ENCODE results near the gene ECM1.

The ECM1 gene

GRCh38 chr1:150507912-150508864 lies at the start of gene ECM1:
TSS of gene ECM1 (plus strand) at chr1:150508109. CDS start at chr1:150508210, 101 bp downstream.
- Mint-ChIP-seq H3K4me1 (no peaks in the 10 kb centered on the region), H3K27ac (peak within 1 kb of the TSS; percentile 23), H3K27me3 (no peaks in the 10 kb centered on the region), H3K9me3 (no peaks in the 10 kb centered on the region), H3K36me3 (peaks cover 9% of the 10 kb centered on the region), H3K4me3 (no peak within 1 kb of the TSS)

DNA sequence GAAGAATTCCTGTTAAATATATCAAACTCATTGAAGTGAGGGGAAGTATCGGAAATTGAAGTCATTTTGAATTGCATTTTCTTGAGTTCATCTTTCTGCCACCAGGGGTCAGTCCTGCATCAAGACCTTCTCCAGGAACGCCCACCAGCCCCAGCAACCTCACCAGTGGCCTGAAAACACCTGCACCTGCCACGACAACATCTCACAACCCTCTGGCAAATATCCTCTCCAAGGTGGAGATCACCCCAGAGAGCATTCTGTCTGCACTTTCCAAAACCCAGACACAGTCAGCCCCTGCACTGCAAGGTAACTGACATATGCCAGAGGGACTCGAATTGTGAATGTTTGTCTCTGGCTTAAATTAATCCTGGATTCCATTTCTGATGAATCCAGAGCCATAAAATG lies 43.5 kb upstream of the ECM1 start:
- no peaks in the 10 kb centered on the region for H3K27me3 Mint-ChIP-seq
- H3K36me3 Mint-ChIP-seq, result peaks cover 5% of the 10 kb centered on the region
- no peaks in the 10 kb centered on the region for H3K9me3 Mint-ChIP-seq
- H3K27ac Mint-ChIP-seq, result peak overlapping the region; percentile 65
- H3K4me3 Mint-ChIP-seq, result no peak overlapping the region
- peaks cover 5% of the 10 kb centered on the region for H3K4me1 Mint-ChIP-seq

- Mint-ChIP-seq H3K9me3 (no peaks in the 10 kb centered on the region), H3K4me3 (no peak overlapping the region), H3K27me3 (no peaks in the 10 kb centered on the region), H3K27ac (no peak overlapping the region), H3K4me1 (peaks cover 5% of the 10 kb centered on the region), H3K36me3 (peaks cover 17% of the 10 kb centered on the region)
Measured at GRCh38 chr1:150466964-150467363, 40.9 kb upstream of the ECM1 start.

- no peaks in the 10 kb centered on the region for H3K27me3 Mint-ChIP-seq
- no peak overlapping the region for H3K4me3 Mint-ChIP-seq
- H3K27ac Mint-ChIP-seq, result no peak overlapping the region
Measured at GRCh38 chr1:150469291-150469690, 38.6 kb upstream of the ECM1 start.

DNA sequence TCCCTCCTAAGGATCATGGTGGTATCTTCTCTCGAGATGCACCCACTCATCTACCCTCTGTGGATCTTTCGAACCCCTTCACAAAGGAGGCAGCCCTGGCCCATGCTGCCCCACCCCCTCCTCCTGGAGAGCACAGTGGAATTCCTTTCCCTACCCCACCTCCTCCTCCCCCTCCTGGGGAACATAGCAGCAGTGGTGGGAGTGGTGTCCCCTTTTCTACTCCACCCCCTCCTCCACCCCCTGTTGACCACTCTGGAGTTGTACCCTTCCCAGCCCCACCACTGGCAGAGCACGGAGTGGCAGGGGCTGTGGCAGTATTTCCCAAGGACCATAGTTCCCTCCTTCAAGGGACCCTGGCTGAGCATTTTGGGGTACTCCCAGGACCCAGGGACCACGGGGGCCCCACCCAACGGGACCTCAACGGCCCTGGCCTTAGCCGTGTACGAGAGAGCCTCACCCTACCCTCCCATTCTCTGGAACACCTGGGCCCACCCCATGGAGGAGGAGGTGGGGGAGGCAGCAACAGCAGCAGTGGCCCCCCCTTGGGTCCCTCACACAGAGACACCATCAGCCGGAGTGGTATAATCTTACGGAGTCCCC lies 35.2 kb upstream of the ECM1 start:
- Mint-ChIP-seq H3K9me3 (no peaks in the 10 kb centered on the region), H3K4me1 (peaks cover 7% of the 10 kb centered on the region), H3K27ac (no peak overlapping the region)

More at GRCh38 chr1:150469291-150469690, 38.6 kb upstream of the ECM1 start:
- Mint-ChIP-seq H3K36me3 (peaks cover 15% of the 10 kb centered on the region), H3K9me3 (no peaks in the 10 kb centered on the region), H3K4me1 (peaks cover 2% of the 10 kb centered on the region)

GRCh38 chr1:150473659-150474058 lies 34.2 kb upstream of the ECM1 start:
- Mint-ChIP-seq H3K27me3 (no peaks in the 10 kb centered on the region), H3K4me3 (no peak overlapping the region), H3K27ac (no peak overlapping the region), H3K4me1 (peaks cover 15% of the 10 kb centered on the region), H3K9me3 (no peaks in the 10 kb centered on the region), H3K36me3 (peaks cover 12% of the 10 kb centered on the region)

More for the DNA sequence above, 35.2 kb upstream of the ECM1 start:
- no peak overlapping the region for H3K4me3 Mint-ChIP-seq
- H3K27me3 Mint-ChIP-seq, result no peaks in the 10 kb centered on the region
- peaks cover 12% of the 10 kb centered on the region for H3K36me3 Mint-ChIP-seq

GRCh38 chr1:150474869-150475268 lies 33.0 kb upstream of the ECM1 start:
- Mint-ChIP-seq H3K9me3 (no peaks in the 10 kb centered on the region), H3K27ac (no peak overlapping the region), H3K36me3 (peaks cover 12% of the 10 kb centered on the region), H3K27me3 (no peaks in the 10 kb centered on the region), H3K4me3 (no peak overlapping the region), H3K4me1 (peaks cover 15% of the 10 kb centered on the region)

- H3K27ac Mint-ChIP-seq, result peak overlapping the region; percentile 14
- H3K4me1 Mint-ChIP-seq, result peaks cover 15% of the 10 kb centered on the region
- H3K27me3 Mint-ChIP-seq, result no peaks in the 10 kb centered on the region
- no peak overlapping the region for H3K4me3 Mint-ChIP-seq
- peaks cover under 1% of the 10 kb centered on the region for H3K36me3 Mint-ChIP-seq
- H3K9me3 Mint-ChIP-seq, result no peaks in the 10 kb centered on the region
Measured at GRCh38 chr1:150476754-150477153, 31.2 kb upstream of the ECM1 start.

DNA sequence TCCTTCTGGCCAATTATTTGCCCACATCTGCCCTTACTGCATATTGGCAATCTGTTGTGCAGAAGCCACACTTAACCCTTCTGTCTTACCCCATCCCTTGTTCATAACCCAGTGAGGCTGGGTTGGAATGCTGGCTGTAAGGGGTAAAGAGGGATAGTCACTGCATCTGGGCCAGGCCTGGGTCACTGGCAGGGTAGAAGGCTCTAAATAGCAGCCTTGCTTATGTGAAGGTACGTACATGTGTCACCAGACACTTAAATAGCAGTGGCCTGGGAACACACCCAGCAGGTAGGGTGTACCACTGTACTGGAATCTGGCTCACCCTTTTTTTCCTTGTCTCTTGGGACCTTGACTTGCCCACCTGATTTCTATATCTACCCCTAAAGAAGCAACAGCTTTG lies 30.6 kb upstream of the ECM1 start:
- H3K27ac Mint-ChIP-seq, result no peak overlapping the region
- no peaks in the 10 kb centered on the region for H3K36me3 Mint-ChIP-seq
- no peak overlapping the region for H3K4me3 Mint-ChIP-seq
- H3K27me3 Mint-ChIP-seq, result no peaks in the 10 kb centered on the region
- no peaks in the 10 kb centered on the region for H3K9me3 Mint-ChIP-seq
- peaks cover 15% of the 10 kb centered on the region for H3K4me1 Mint-ChIP-seq

GRCh38 chr1:150477733-150478132 lies 30.2 kb upstream of the ECM1 start:
- peak overlapping the region; percentile 6 for H3K27ac Mint-ChIP-seq
- no peaks in the 10 kb centered on the region for H3K36me3 Mint-ChIP-seq
- no peak overlapping the region for H3K4me3 Mint-ChIP-seq
- peaks cover 15% of the 10 kb centered on the region for H3K4me1 Mint-ChIP-seq
- H3K9me3 Mint-ChIP-seq, result no peaks in the 10 kb centered on the region
- H3K27me3 Mint-ChIP-seq, result no peaks in the 10 kb centered on the region

DNA sequence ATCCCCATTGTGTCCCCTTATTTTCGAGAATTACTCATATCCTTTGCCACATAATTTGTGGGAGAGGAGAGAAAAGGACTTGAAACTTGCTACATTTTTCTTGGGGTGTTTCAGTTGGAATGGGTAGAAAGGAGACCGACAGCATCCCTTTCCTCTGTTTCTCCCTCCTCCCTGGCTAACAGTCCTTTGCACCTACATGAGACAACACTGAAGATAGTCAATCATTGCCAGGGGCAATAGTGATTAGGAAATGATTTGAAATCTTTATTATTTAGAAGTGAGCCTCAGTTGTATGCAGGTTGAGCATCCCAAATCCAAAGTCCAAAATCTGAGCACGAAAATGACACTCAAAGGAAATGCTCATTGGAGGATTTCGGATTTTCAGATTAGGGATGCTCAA lies 28.5 kb upstream of the ECM1 start:
- H3K4me3 Mint-ChIP-seq, result no peak overlapping the region
- H3K27me3 Mint-ChIP-seq, result no peaks in the 10 kb centered on the region
- H3K36me3 Mint-ChIP-seq, result no peaks in the 10 kb centered on the region
- H3K9me3 Mint-ChIP-seq, result no peaks in the 10 kb centered on the region
- peaks cover 15% of the 10 kb centered on the region for H3K4me1 Mint-ChIP-seq
- H3K27ac Mint-ChIP-seq, result no peak overlapping the region

- Mint-ChIP-seq H3K27me3 (no peaks in the 10 kb centered on the region), H3K4me3 (no peak overlapping the region), H3K36me3 (no peaks in the 10 kb centered on the region)
Measured at GRCh38 chr1:150479927-150480352, 28.0 kb upstream of the ECM1 start.

DNA sequence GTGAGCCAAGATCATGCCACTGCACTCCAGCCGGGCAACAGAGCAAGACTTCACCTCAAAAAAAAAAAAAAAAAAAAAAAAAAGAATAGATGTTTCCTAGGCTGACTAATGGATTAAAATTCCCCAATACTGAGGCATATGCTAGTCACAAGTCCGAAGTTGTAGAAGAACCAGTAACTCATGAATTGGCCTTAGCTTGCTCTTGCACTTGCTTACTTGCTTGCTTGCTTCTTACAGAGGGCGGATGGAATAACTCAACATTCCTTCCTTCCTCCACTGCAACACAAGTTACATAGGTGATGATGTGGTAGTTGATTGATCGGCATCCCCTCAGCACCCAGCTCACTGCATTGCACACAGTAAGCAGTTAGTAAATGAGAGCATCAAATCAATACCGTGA lies 23.5 kb upstream of the ECM1 start:
- peaks cover 19% of the 10 kb centered on the region for H3K4me1 Mint-ChIP-seq
- no peak overlapping the region for H3K4me3 Mint-ChIP-seq
- no peaks in the 10 kb centered on the region for H3K36me3 Mint-ChIP-seq
- H3K27ac Mint-ChIP-seq, result no peak overlapping the region
- no peaks in the 10 kb centered on the region for H3K27me3 Mint-ChIP-seq
- no peaks in the 10 kb centered on the region for H3K9me3 Mint-ChIP-seq

More at GRCh38 chr1:150479927-150480352, 28.0 kb upstream of the ECM1 start:
- H3K9me3 Mint-ChIP-seq, result no peaks in the 10 kb centered on the region
- H3K4me1 Mint-ChIP-seq, result peaks cover 15% of the 10 kb centered on the region
- H3K27ac Mint-ChIP-seq, result no peak overlapping the region

DNA sequence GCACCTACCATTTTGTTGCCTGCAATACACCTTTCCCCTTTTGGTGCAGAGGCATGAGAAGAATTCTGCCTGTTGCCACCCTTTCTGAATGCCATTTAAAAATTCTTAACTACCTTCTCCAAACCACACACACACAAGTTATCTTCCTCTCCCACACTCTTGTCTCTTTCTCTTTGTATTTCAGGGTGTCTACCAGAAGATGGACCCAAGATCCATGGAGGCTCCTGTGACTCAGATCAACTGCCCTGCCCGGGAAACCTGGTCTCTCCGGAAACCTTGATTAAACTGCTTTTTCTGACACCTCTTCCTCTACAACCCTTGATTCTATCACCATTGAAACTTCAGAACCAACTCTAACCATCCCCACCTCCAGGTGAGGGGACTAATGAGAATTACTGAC lies 23.0 kb upstream of the ECM1 start:
- Mint-ChIP-seq H3K36me3 (no peaks in the 10 kb centered on the region), H3K27ac (peak overlapping the region; percentile 6), H3K4me3 (no peak overlapping the region), H3K27me3 (no peaks in the 10 kb centered on the region), H3K9me3 (no peaks in the 10 kb centered on the region), H3K4me1 (peaks cover 19% of the 10 kb centered on the region)

- H3K4me1 Mint-ChIP-seq, result peaks cover 19% of the 10 kb centered on the region
- H3K27ac Mint-ChIP-seq, result peak within 1 kb of the TSS; percentile 100
- H3K9me3 Mint-ChIP-seq, result no peaks in the 10 kb centered on the region
- H3K4me3 Mint-ChIP-seq, result peak within 1 kb of the TSS; percentile 97
- peaks cover 8% of the 10 kb centered on the region for H3K36me3 Mint-ChIP-seq
- no peaks in the 10 kb centered on the region for H3K27me3 Mint-ChIP-seq
Measured at GRCh38 chr1:150486966-150487762, 20.7 kb upstream of the ECM1 start, which contains the start of gene TARS2. TSS of gene TARS2 (plus strand) at chr1:150487419. CDS start at chr1:150487451, 32 bp downstream.
